GM12801 (cell line): ENCODE results near the gene CDC42BPA.

Experiments
- TF ChIP-seq, protein P1 (sequence below): IDR thresholded peaks from one replicate; pipeline ENCODE4 v1.5.1; 2011; ENCODE audit warnings: control low read depth; ENCODE audit not compliant: insufficient read length; ENCODE audit errors: extremely low read depth

The CDC42BPA gene

DNA sequence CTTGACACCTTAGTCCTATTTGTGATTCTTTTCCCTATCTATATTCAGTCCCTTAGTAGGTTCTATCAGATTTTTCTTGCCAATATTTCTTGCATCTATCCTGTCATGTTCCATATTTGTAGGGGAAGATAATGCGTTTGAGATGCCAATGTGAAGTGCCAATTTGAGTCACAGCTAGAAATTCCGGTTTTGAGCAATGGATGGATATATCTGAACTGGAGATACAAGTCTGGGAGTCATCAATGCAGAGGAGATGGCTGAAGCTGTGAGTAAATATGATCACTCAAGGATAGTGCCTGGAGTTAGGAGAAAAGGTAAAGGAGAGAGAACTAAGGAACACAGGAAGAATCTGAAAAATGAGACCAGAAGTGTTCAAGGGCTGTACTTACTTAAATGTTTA is 284.4 kb downstream of the CDC42BPA start:
- TF ChIP-seq, protein P1, sequence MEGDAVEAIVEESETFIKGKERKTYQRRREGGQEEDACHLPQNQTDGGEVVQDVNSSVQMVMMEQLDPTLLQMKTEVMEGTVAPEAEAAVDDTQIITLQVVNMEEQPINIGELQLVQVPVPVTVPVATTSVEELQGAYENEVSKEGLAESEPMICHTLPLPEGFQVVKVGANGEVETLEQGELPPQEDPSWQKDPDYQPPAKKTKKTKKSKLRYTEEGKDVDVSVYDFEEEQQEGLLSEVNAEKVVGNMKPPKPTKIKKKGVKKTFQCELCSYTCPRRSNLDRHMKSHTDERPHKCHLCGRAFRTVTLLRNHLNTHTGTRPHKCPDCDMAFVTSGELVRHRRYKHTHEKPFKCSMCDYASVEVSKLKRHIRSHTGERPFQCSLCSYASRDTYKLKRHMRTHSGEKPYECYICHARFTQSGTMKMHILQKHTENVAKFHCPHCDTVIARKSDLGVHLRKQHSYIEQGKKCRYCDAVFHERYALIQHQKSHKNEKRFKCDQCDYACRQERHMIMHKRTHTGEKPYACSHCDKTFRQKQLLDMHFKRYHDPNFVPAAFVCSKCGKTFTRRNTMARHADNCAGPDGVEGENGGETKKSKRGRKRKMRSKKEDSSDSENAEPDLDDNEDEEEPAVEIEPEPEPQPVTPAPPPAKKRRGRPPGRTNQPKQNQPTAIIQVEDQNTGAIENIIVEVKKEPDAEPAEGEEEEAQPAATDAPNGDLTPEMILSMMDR = no peak

DNA sequence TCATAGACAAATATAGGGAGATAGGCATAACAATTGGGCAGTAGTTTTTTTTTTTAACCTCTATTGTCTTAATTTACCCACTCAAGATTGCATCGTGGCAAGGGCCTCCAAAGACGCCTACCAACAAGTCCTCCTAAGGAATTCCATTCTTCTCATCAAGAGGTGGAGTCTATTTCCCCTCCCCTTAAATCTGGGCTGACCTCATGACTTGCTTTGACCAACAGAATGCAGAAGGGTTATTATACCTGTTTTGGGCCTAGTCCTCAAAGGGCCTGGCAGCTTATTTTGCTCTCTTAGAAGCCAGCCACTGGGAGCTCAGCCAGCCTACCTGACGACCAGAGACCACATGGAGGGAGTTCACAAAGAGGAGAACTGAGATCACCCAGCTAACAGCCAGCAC is 285.9 kb downstream of the CDC42BPA start:
- TF ChIP-seq, protein P1 = no peak

DNA sequence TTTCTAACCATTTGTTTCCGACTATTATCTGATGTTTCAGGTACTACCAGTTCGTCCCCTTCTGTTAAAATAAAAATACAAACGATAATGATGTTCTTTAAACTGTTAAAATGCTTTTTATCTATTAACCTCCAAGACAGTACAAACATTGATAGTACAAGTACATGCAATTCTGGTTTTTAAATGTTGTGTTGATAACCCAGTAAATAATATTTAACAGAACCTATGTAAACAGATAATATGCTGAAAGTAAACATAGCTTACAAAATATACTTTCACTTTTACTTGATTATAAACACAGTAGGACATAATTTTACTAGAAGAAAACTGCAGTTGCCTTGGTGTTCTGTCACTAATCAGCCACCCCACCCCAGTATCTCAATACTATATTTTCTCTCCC is 301.3 kb downstream of the CDC42BPA start:
- TF ChIP-seq, protein P1 = no peak

DNA sequence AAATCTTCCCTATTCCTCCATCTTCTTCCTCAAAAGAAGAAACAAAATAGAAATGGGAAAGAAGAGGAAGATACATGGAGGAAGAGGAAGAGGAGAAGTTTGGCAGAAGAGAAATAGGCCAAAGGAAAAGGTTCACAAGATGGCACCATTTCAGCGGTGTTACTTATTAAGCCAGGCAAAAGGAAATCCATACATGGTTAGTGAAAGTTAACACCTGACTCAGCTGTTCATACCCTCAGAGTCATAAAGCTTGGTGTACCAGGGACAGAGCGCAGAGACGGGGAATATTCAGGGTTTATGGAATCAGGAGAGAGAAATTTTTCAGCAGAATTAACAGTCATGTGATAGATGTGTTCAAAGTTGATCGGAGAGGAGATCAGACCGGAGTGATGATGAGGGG is 307.6 kb downstream of the CDC42BPA start:
- TF ChIP-seq, protein P1 = no peak

DNA sequence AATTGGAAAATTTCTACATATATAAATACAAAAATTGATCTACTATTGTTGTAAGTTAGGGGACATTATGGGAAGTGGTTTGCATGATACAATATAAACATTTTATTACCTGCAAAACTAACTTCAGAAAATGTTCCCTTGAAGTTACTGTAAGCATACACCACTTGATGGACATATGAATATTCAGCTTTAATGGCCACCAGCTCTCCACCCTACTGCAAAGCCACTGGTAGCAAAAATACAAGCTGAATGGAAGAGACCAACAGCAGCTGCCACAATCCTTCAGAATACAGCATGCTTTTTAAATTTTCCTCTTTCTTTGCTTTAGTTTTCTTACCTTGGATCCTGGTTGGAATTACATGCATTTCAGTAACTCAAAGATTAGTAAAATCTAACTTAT is 308.4 kb downstream of the CDC42BPA start:
- TF ChIP-seq, protein P1 = no peak

DNA sequence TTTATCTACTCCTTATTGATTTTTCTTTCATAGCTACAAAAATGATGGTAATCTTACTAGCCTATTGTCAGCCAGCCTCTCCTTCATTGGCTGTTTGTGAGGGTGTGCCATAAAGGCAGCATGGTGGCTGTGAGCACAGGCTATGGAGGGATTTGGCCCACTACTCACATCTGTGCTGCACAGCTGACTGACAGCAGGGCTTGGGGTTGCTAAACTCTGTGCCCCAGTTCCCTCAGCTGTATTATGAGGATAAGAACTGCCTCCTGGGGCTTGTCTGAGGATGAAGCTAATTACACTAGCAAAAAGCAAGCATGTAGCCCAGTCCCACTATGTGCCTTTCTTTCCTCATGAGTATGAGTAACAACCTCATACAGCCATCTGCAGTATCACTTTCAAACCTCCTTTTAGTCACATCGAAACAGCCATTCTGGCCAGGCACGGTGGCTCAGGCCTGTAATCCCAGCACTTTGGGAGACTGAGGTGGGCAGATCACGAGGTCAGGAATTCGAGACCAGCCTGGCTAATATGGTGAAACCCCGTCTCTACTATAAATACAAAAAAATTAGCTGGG is 312.0 kb downstream of the CDC42BPA start:
- TF ChIP-seq, protein P1 = no peak

DNA sequence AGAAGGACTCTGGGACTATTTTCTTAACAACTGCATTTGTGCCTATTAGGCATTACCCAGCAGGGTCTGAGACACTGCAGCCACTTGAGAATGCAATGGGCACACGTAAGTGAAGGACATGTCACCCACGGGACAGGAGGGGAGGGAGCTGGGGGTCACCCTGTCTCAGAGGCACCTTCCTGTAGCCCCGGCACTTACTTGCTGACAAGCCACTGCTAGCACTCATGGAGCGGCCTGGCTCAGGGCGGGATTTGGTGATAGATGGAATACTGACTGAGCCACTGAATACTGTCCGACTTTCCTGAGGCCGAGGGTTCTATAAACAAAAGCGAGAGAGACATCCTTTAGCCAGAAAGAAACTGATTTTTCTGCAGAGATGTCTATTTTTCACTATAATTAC is 313.5 kb downstream of the CDC42BPA start:
- TF ChIP-seq, protein P1 = no peak
